NCI-H524 (cell line): ENCODE results near the gene TET3.

Experiments used
- DNase-seq, 2 experiments: peaks; one replicate each; lab custom pipeline; 2025; lab: John Stamatoyannopoulos, UW

TET3 gene

GRCh38 chr2:73987109-73987947, 2.6 kb downstream of the TET3 start:
- peak; percentile 19 to 40 for DNase-seq

- no peak for DNase-seq
Observed at GRCh38 chr2:73987948-73988700, 3.4 kb downstream of the TET3 start.

- DNase-seq: no peak
Observed at GRCh38 chr2:73989972-73990371, 5.3 kb downstream of the TET3 start.

GRCh38 chr2:73990531-73990930, 5.8 kb downstream of the TET3 start:
- no peak for DNase-seq

- DNase-seq: no peak
Observed at GRCh38 chr2:73992036-73992435, 7.3 kb downstream of the TET3 start.

- no peak for DNase-seq
Observed at GRCh38 chr2:73993376-73993775, 8.7 kb downstream of the TET3 start.

- no peak for DNase-seq
Observed at GRCh38 chr2:73993778-73994177, 9.1 kb downstream of the TET3 start.

- DNase-seq: no peak
Observed at GRCh38 chr2:73994178-73994831, 9.6 kb downstream of the TET3 start.

GRCh38 chr2:73995810-73996209, 11.1 kb downstream of the TET3 start:
- no peak for DNase-seq

GRCh38 chr2:73997813-73998212, 13.1 kb downstream of the TET3 start:
- DNase-seq: peak in 1 of 2 experiments; percentile 12

GRCh38 chr2:73998451-73998850, 13.7 kb downstream of the TET3 start:
- no peak for DNase-seq

GRCh38 chr2:73998933-73999332, 14.2 kb downstream of the TET3 start:
- DNase-seq: no peak

GRCh38 chr2:73999881-74000597, 15.3 kb downstream of the TET3 start:
- no peak for DNase-seq

GRCh38 chr2:74000666-74001065, 16.0 kb downstream of the TET3 start:
- DNase-seq: no peak

- DNase-seq: peak in 1 of 2 experiments; percentile 30
Observed at GRCh38 chr2:74001121-74001520, 16.4 kb downstream of the TET3 start.

GRCh38 chr2:74001781-74002504, 17.2 kb downstream of the TET3 start:
- peak in 1 of 2 experiments; percentile 56 for DNase-seq

GRCh38 chr2:74002505-74003421, 18.1 kb downstream of the TET3 start:
- DNase-seq: peak; percentile 70 to 80

- peak; percentile 22 to 49 for DNase-seq
Observed at GRCh38 chr2:74003494-74004211, 18.9 kb downstream of the TET3 start.
